HepG2 (cell line): Measurements from ENCODE around the gene NEURL2. TPM values are rescaled to one million over a fixed set of nuclear protein-coding genes. Genes with fewer than 3 reads are reported as not detected.

Source experiments
- AKAP8 ChIP-seq: sonication (generic); formaldehyde crosslinking; IDR thresholded peaks from 2 replicates; pipeline ENCODE4 v1.5.1; 2020; ENCODE audit warnings: mild to moderate bottlenecking, missing genetic modification reagents
- CENPT ChIP-seq: sonication (generic); formaldehyde crosslinking; IDR thresholded peaks from 2 replicates; pipeline ENCODE4 v1.8.0; 2022; ENCODE audit warnings: low read depth, mild to moderate bottlenecking, moderate library complexity, missing genetic modification reagents
- DNMT3B ChIP-seq: conservative IDR thresholded peaks from 2 replicates; pipeline ENCODE4 v1.6.1; 2016; ENCODE audit warnings: missing biosample characterization, control low read depth
- GATAD2A ChIP-seq: IDR thresholded peaks from 2 replicates; pipeline ENCODE4 v1.6.1; 2016
- HNRNPUL1 ChIP-seq: fragments of 200-400 bp; formaldehyde crosslinking; IDR thresholded peaks from 2 replicates; pipeline ENCODE4 v1.6.1; 2017; ENCODE audit warnings: low read depth, mild to moderate bottlenecking, low read length, moderate library complexity
- NFIC ChIP-seq: IDR thresholded peaks from 2 replicates; pipeline ENCODE4 v1.6.1; 2012; ENCODE audit warnings: mild to moderate bottlenecking, low read length, inconsistent platforms
- SRSF9 ChIP-seq: fragments of 200-400 bp; formaldehyde crosslinking; IDR thresholded peaks from 2 replicates; pipeline ENCODE4 v1.6.1; 2018; ENCODE audit warnings: borderline replicate concordance, mild to moderate bottlenecking, low read depth, low read length; ENCODE audit not compliant: insufficient read depth, poor library complexity, severe bottlenecking
- TBP ChIP-seq: sonication (generic); formaldehyde crosslinking; IDR thresholded peaks from 2 replicates; pipeline ENCODE4 v1.5.0; 2020; ENCODE audit warnings: missing genetic modification reagents
- TOE1 ChIP-seq: sonication (generic); formaldehyde crosslinking; IDR thresholded peaks from 2 replicates; pipeline ENCODE4 v1.4.0; 2020; ENCODE audit warnings: mild to moderate bottlenecking, missing genetic modification reagents
- WIZ ChIP-seq: sonication (generic); formaldehyde crosslinking; IDR thresholded peaks from 2 replicates; pipeline ENCODE4 v1.5.1; 2020; ENCODE audit warnings: mild to moderate bottlenecking, missing genetic modification reagents
- ZFP37 ChIP-seq: sonication (generic); formaldehyde crosslinking; IDR thresholded peaks from 2 replicates; pipeline ENCODE4 v1.4.0; 2020; ENCODE audit warnings: missing genetic modification reagents, borderline replicate concordance
- ZGPAT ChIP-seq: IDR thresholded peaks from 2 replicates; pipeline ENCODE4 v1.6.1; 2016; ENCODE audit warnings: mild to moderate bottlenecking
- ZNF260 ChIP-seq: sonication (generic); formaldehyde crosslinking; IDR thresholded peaks from 2 replicates; pipeline ENCODE4 v1.4.0; 2020; ENCODE audit warnings: missing genetic modification reagents, low read depth, mild to moderate bottlenecking, borderline replicate concordance
- ZNF276 ChIP-seq: sonication (generic); formaldehyde crosslinking; IDR thresholded peaks from 2 replicates; pipeline ENCODE4 v1.4.0; 2020; ENCODE audit warnings: mild to moderate bottlenecking, low read depth, missing genetic modification reagents
- ZNF644 ChIP-seq: IDR thresholded peaks from 2 replicates; pipeline ENCODE4 v1.6.1; 2016; ENCODE audit warnings: low read depth
- polyA plus RNA-seq, 8 experiments: library from polyadenylated mRNA; depleted of rRNA in 3 of 8; stranded (reverse) in 7 of 8; unstranded in 1 of 8; fragments of >200 nt; fragmentation: Illumina TruSeq in 4 of 8; extraction: Trizol in 4 of 8; gene quantifications; 2 replicates each; pipeline versions ENCODE4 v1.2.1 to v1.2.3, GENCODE V29; 2011 to 2016; ENCODE audit warnings: low read depth in 4 of 8, missing spikeins in 1 of 8, mixed read lengths in 1 of 8; ENCODE audit not compliant: insufficient read depth in 1 of 8
- total RNA-seq, 5 experiments: library from RNA; depleted of rRNA; stranded (reverse); fragments of >200 nt; fragmentation: Illumina TruSeq; extraction: Trizol; gene quantifications; 2 replicates each; pipeline ENCODE4 v1.2.3, GENCODE V29; 2016; ENCODE audit warnings: low read depth in 1 of 5
- TF ChIP-seq, protein P1 (sequence below): sonication (generic); formaldehyde crosslinking; IDR thresholded peaks from 2 replicates; pipeline ENCODE4 v1.4.0; 2020; ENCODE audit warnings: mild to moderate bottlenecking, missing genetic modification reagents
- TF ChIP-seq, protein P2 (sequence below): sonication (generic); formaldehyde crosslinking; IDR thresholded peaks from 2 replicates; pipeline ENCODE4 v1.5.0; 2020; ENCODE audit warnings: missing genetic modification reagents

Gene NEURL2
- total and polyA plus RNA-seq, 2 of the 13 experiments (the other 11 are each of a cell fraction or from before 2014, with no cell fraction given): 7.2 to 9.7 TPM

GRCh38 chr20:45857114-45857881 is 33.7 kb downstream of the NEURL2 start, which contains the start of the genes ACOT8 and ZSWIM3 (continued):
- TF ChIP-seq, protein P1, sequence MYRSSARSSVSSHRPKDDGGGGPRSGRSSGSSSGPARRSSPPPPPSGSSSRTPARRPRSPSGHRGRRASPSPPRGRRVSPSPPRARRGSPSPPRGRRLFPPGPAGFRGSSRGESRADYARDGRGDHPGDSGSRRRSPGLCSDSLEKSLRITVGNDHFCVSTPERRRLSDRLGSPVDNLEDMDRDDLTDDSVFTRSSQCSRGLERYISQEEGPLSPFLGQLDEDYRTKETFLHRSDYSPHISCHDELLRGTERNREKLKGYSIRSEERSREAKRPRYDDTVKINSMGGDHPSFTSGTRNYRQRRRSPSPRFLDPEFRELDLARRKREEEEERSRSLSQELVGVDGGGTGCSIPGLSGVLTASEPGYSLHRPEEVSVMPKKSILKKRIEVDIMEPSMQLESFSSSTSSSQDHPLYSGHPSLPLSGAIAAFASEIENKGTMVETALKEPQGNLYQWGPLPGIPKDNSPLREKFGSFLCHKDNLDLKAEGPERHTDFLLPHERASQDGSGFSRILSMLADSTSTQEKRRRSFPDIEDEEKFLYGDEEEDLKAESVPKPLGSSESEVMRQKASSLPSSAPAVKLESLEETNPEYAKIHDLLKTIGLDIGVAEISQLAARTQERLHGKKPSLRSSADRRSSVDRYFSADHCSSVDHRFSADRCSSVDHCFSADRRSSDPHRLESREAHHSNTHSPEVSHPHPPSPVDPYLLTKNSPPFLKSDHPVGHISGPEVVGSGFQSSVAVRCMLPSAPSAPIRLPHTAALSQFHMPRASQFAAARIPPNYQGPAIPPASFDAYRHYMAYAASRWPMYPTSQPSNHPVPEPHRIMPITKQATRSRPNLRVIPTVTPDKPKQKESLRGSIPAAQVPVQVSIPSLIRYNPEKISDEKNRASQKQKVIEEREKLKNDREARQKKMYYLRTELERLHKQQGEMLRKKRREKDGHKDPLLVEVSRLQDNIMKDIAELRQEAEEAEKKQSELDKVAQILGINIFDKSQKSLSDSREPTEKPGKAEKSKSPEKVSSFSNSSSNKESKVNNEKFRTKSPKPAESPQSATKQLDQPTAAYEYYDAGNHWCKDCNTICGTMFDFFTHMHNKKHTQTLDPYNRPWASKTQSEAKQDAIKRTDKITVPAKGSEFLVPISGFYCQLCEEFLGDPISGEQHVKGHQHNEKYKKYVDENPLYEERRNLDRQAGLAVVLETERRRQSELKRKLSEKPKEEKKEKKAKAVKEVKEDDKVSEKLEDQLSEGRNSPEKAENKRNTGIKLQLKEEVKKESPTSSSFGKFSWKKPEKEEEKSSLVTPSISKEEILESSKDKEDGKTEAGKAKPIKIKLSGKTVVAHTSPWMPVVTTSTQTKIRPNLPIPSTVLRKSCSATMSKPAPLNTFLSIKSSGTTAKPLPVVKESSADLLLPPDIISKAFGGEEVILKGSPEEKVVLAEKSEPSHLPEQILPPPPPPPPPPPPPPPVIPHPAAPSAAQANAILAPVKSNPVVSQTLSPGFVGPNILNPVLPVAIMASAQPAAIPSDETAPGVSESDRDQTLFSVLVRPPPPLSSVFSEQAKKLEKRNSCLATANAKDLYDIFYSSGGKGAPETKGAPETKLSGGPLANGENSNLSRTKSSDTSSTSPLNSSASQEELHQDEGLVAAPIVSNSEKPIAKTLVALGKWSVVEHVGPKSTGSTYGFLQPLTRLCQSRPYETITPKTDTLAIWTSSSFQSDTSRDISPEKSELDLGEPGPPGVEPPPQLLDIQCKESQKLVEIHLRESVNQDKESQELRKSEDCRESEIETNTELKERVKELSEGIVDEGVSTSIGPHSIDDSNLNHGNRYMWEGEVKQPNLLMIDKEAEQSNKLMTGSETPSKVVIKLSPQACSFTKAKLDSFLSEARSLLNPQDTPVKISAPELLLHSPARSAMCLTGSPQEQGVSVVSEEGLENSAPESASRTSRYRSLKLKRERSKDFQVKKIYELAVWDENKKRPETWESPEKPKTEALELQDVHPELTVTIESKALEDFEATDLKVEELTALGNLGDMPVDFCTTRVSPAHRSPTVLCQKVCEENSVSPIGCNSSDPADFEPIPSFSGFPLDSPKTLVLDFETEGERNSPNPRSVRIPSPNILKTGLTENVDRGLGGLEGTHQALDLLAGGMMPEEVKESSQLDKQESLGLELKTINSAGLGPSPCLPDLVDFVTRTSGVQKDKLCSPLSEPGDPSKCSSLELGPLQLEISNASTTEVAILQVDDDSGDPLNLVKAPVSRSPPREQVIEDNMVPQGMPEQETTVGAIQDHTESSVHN (CRISPR knock-in tag): no peak
- no peak for TF ChIP-seq TOE1
- TF ChIP-seq ZNF276 (CRISPR knock-in tag): no peak
- no peak for TF ChIP-seq DNMT3B
- no peak for TF ChIP-seq GATAD2A
- no peak for TF ChIP-seq CENPT (CRISPR knock-in tag)
- TF ChIP-seq NFIC: peak; percentile 37; the same call in 1 of the 2 replicates
- TF ChIP-seq, protein P2, sequence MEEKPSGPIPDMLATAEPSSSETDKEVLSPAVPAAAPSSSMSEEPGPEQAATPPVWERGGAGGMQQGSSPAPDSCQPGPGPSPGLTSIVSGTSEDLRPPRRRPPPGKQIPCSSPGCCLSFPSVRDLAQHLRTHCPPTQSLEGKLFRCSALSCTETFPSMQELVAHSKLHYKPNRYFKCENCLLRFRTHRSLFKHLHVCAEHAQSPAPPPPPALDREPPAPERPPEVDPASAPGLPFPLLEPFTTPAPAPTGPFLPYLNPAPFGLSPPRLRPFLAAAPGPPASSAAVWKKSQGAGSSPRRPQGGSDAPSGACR (CRISPR knock-in tag): no peak; the same call in 1 of the 2 replicates
- no peak for TF ChIP-seq TBP (CRISPR knock-in tag)
- no peak for TF ChIP-seq ZFP37 (CRISPR knock-in tag)
- TF ChIP-seq SRSF9: no peak
- TF ChIP-seq ZGPAT: peak; percentile 92
- no peak for TF ChIP-seq HNRNPUL1
- peak; percentile 82 for TF ChIP-seq AKAP8 (CRISPR knock-in tag)
- no peak for TF ChIP-seq ZNF260 (CRISPR knock-in tag)
- TF ChIP-seq WIZ (CRISPR knock-in tag): 0 out of 2 replicates have a peak, but pooled peaks have one; percentile 89
- TF ChIP-seq ZNF644 (CRISPR knock-in tag): no peak
